ENCODE data around the gene PRSS33.

The PRSS33 gene

GRCh38 chr16:2739625-2740430 is 47.5 kb downstream of the PRSS33 start:
- DNase-seq = no peak

- DNase-seq = no peak
These were observed 48.7 kb downstream of the PRSS33 start for GRCh38 chr16:2738615-2739014.

GRCh38 chr16:2737895-2738418 is 49.4 kb downstream of the PRSS33 start:
- no peak for DNase-seq

- DNase-seq = no peak
These were observed 50.1 kb downstream of the PRSS33 start for GRCh38 chr16:2737238-2737605.

GRCh38 chr16:2736476-2737237 is 50.7 kb downstream of the PRSS33 start:
- DNase-seq = no peak

- DNase-seq = no peak
These were observed 52.4 kb downstream of the PRSS33 start for GRCh38 chr16:2734844-2735515.

Data from fibroblast of skin of abdomen (primary cell).